Liver (tissue), 9 donors: ENCODE measurements around the gene BST1. TPM values are rescaled to one million over a fixed set of nuclear protein-coding genes. Genes with fewer than 3 reads are reported as not detected.
"Not testable (repeated sequence)": the region's sequence is repeated elsewhere in the genome, so short reads cannot be mapped to it uniquely, and the experiment has no call there.

Source experiments
- DNase-seq: peaks from one replicate; pipeline ENCODE4 v3.0.0-alpha.2; 2017; ENCODE audit warnings: low spot score
- H3K27ac ChIP-seq, 2 donors: one replicate each; pipeline ENCODE4 v1.7.0; 2013; ENCODE audit warnings: inconsistent platforms in 2 of 2, low read length in 2 of 2, control low read depth in 1 of 2, low read depth in 1 of 2, mild to moderate bottlenecking in 1 of 2
- H3K27me3 ChIP-seq, 4 donors: one replicate each; pipeline versions ENCODE4 v1.6.1 to v1.7.0; 2013; ENCODE audit warnings: low read length in 3 of 4, inconsistent platforms in 1 of 4, mild to moderate bottlenecking in 1 of 4, moderate library complexity in 1 of 4; ENCODE audit not compliant: control insufficient read depth in 4 of 4, insufficient read depth in 4 of 4
- H3K36me3 ChIP-seq, 4 donors: one replicate each; pipeline versions ENCODE4 v1.6.1 to v1.7.0; 2013; ENCODE audit warnings: low read length in 3 of 4, mild to moderate bottlenecking in 3 of 4, low read depth in 1 of 4, moderate library complexity in 1 of 4; ENCODE audit not compliant: control insufficient read depth in 4 of 4, insufficient read depth in 3 of 4
- H3K4me1 ChIP-seq, 4 donors: one replicate each; pipeline versions ENCODE4 v1.6.1 to v1.7.0; 2013; ENCODE audit warnings: low read length in 3 of 4, mild to moderate bottlenecking in 3 of 4, moderate library complexity in 1 of 4; ENCODE audit not compliant: control insufficient read depth in 4 of 4, insufficient read depth in 4 of 4
- H3K4me3 ChIP-seq, 3 donors: one replicate each; pipeline versions ENCODE4 v1.6.1 to v1.7.0; 2013; ENCODE audit warnings: low read length in 3 of 3, control low read depth in 1 of 3, low read depth in 1 of 3, mild to moderate bottlenecking in 1 of 3
- H3K9ac ChIP-seq, 2 donors: one replicate each; pipeline ENCODE4 v1.7.0; 2013; ENCODE audit warnings: low read length in 2 of 2, mild to moderate bottlenecking in 2 of 2, moderate library complexity in 2 of 2, control low read depth in 1 of 2, low read depth in 1 of 2
- H3K9me3 ChIP-seq, 4 donors: one replicate each; pipeline versions ENCODE4 v1.6.1 to v1.7.0; 2013; ENCODE audit warnings: low read length in 3 of 4; ENCODE audit not compliant: control insufficient read depth in 4 of 4
- EGR1 ChIP-seq, 2 donors: IDR thresholded peaks; 2 replicates each; pipeline ENCODE4 v1.6.1; 2016 to 2018; ENCODE audit warnings: antibody characterized with exemption in 2 of 2, low read depth in 2 of 2
- FOXA1 ChIP-seq: IDR thresholded peaks from 2 replicates; pipeline ENCODE4 v1.6.1; 2016; ENCODE audit warnings: antibody characterized with exemption
- FOXA2 ChIP-seq: IDR thresholded peaks from 2 replicates; pipeline ENCODE4 v1.6.1; 2016; ENCODE audit warnings: antibody characterized with exemption
- HNF4A ChIP-seq, 2 donors: conservative IDR thresholded peaks; 2 replicates each; pipeline ENCODE4 v1.6.1; 2016; ENCODE audit warnings: antibody characterized with exemption in 2 of 2, mild to moderate bottlenecking in 2 of 2
- HNF4G ChIP-seq: IDR thresholded peaks from 2 replicates; pipeline ENCODE4 v1.6.1; 2016; ENCODE audit warnings: antibody characterized with exemption
- JUND ChIP-seq, 2 donors: IDR thresholded peaks; 2 replicates each; pipeline ENCODE4 v1.6.1; 2016; ENCODE audit warnings: antibody characterized with exemption in 2 of 2
- NR2F2 ChIP-seq: IDR thresholded peaks from 2 replicates; pipeline ENCODE4 v1.6.1; 2016; ENCODE audit warnings: antibody characterized with exemption
- RAD21 ChIP-seq, 2 donors: IDR thresholded peaks; 2 replicates each; pipeline ENCODE4 v1.6.1; 2016; ENCODE audit warnings: antibody characterized with exemption in 2 of 2, mild to moderate bottlenecking in 2 of 2
- RXRA ChIP-seq, 2 donors: IDR thresholded peaks; 2 replicates each; pipeline ENCODE4 v1.6.1; 2017 to 2018; ENCODE audit warnings: antibody characterized with exemption in 2 of 2, mild to moderate bottlenecking in 1 of 2
- TAF1 ChIP-seq: conservative IDR thresholded peaks from 2 replicates; pipeline ENCODE4 v1.6.1; 2016; ENCODE audit warnings: antibody characterized with exemption, mild to moderate bottlenecking
- YY1 ChIP-seq: IDR thresholded peaks from 2 replicates; pipeline ENCODE4 v1.6.1; 2016; ENCODE audit warnings: antibody characterized with exemption, mild to moderate bottlenecking
- WGBS: extraction: QIAGEN DNeasy Blood & Tissue Kit; methylation state at CpG from one replicate; pipeline ENCODE4 v1.1.7; 2013; 5-methylcytosine and 5-hydroxymethylcytosine counted together
- polyA plus RNA-seq, 2 donors: library from polyadenylated mRNA; stranded (reverse) in 1 of 2; unstranded in 1 of 2; fragments of 200-250 nt in 1 of 2; fragments of >200 nt in 1 of 2; fragmentation: Nextera tagmentation in 1 of 2; extraction: Ambion mirVana in 1 of 2; gene quantifications; one replicate each; pipeline versions ENCODE4 v1.2.1 to v1.2.3, GENCODE V29; 2013 to 2015
- total RNA-seq, 2 donors: library from RNA; depleted of rRNA; stranded (reverse); fragments of >200 nt; gene quantifications; one replicate each; pipeline ENCODE4 v1.2.3, GENCODE V29; 2014
- TF ChIP-seq, protein P1 (sequence below): IDR thresholded peaks from 2 replicates; pipeline ENCODE4 v1.6.1; 2016; ENCODE audit warnings: antibody characterized with exemption
- TF ChIP-seq, protein P2 (sequence below): IDR thresholded peaks from 2 replicates; pipeline ENCODE4 v1.6.1; 2016; ENCODE audit warnings: antibody characterized with exemption
- TF ChIP-seq, protein P3 (sequence below): IDR thresholded peaks from 2 replicates; pipeline ENCODE4 v1.6.1; 2016; ENCODE audit warnings: antibody characterized with exemption
- TF ChIP-seq, protein P4 (sequence below): fragments of 150-350 bp; IDR thresholded peaks from 2 replicates; pipeline ENCODE4 v1.5.1; 2017; ENCODE audit warnings: improper control_type of control experiment, low read depth, low read length; ENCODE audit not compliant: missing input control
- TF ChIP-seq, protein P5 (sequence below): IDR thresholded peaks from 2 replicates; pipeline ENCODE4 v1.6.1; 2016; ENCODE audit warnings: antibody characterized with exemption, mild to moderate bottlenecking
- donor health status: healthy.
- donor health status: healthy.
- donor health status: healthy.
- donor health status: healthy.
- donor health status: healthy.

Gene BST1
- total and polyA plus RNA-seq, 4 donors = 3.7 to 13.2 (median 9.9) TPM

DNA sequence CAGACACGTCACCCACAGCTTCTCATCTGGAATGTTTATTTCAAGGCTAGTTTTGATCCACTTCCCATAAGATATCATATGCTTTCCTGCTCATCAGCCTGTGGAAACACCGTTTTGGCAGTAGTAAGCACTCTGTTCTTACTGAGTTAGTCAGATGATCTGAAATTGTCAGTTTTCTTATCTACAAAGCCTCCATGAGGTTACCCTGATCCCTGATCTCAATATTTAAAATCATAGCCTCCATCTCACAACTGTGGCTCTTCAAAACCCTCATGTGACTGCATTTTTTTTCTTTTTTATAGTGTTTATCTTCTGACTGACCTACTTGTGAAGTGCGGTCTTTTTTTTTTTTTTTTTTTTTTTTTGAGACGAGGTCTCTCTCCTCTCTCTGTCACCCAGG lies 22.7 kb downstream of the BST1 start (continued):
- no peak for TF ChIP-seq RXRA (IDR thresholded peaks at IDR 0.05)

DNA sequence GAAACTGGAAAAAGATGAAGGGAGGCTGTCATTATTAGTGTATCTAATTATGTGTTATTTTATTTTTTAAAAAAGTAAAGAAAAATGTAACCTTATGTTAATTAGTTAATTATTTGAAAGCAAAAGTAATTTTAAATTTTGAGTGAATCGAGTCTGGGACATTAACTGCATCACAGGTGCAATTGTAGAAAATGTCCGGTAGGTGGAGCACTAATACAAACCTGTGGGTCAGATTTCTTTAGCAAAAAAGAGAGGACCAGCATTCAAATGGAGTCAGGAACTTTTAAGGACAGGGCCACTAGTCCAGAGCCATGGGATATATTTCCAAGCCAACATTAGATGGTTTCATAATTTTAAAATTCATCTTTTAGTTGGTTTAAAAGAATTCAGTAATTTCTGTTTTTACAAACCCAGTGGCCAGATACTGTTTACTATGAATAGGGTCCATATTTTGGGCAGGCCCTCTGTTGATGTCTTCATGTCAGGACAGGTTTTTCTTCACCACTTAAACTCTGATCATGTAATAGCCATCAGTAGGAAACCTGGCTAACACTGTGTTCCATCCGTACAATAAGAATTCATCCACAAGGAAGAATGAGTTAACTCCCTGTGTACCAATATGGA lies 27.2 kb downstream of the BST1 start:
- no peak overlapping the region for H3K4me3 ChIP-seq
- H3K9me3 ChIP-seq = no peaks in the 10 kb centered on the region
- peak overlapping the region in 1 of 2 donors; percentile 64 for H3K9ac ChIP-seq
- no peaks in the 10 kb centered on the region for H3K27me3 ChIP-seq
- no peak for DNase-seq
- H3K4me1 ChIP-seq = no peaks in the 10 kb centered on the region
- WGBS = 16% methylated on average over 3 of the region's 3 CpGs
- H3K27ac ChIP-seq = no peak overlapping the region
- H3K36me3 ChIP-seq = no peaks in the 10 kb centered on the region
- TF ChIP-seq HNF4A (conservative IDR thresholded peaks at IDR 0.05) = no peak
- TF ChIP-seq FOXA1 = no peak
- no peak for TF ChIP-seq FOXA2
- peak; percentile 92 for TF ChIP-seq RAD21 (IDR thresholded peaks at IDR 0.05)
- peak; percentile 25 for TF ChIP-seq YY1
- TF ChIP-seq TAF1 = no peak
- no peak for TF ChIP-seq EGR1 (IDR thresholded peaks at IDR 0.05; ENCODE audit: low read depth in 2 of 2)
- no peak for TF ChIP-seq JUND (IDR thresholded peaks at IDR 0.05)
- TF ChIP-seq, protein P1, sequence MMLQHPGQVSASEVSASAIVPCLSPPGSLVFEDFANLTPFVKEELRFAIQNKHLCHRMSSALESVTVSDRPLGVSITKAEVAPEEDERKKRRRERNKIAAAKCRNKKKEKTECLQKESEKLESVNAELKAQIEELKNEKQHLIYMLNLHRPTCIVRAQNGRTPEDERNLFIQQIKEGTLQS = no peak
- TF ChIP-seq, protein P2, sequence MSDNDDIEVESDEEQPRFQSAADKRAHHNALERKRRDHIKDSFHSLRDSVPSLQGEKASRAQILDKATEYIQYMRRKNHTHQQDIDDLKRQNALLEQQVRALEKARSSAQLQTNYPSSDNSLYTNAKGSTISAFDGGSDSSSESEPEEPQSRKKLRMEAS = no peak
- TF ChIP-seq, protein P3, sequence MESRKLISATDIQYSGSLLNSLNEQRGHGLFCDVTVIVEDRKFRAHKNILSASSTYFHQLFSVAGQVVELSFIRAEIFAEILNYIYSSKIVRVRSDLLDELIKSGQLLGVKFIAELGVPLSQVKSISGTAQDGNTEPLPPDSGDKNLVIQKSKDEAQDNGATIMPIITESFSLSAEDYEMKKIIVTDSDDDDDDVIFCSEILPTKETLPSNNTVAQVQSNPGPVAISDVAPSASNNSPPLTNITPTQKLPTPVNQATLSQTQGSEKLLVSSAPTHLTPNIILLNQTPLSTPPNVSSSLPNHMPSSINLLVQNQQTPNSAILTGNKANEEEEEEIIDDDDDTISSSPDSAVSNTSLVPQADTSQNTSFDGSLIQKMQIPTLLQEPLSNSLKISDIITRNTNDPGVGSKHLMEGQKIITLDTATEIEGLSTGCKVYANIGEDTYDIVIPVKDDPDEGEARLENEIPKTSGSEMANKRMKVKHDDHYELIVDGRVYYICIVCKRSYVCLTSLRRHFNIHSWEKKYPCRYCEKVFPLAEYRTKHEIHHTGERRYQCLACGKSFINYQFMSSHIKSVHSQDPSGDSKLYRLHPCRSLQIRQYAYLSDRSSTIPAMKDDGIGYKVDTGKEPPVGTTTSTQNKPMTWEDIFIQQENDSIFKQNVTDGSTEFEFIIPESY = no peak
- peak in 1 of 2 donors; percentile 10 for TF ChIP-seq RXRA (IDR thresholded peaks at IDR 0.05)
- no peak for TF ChIP-seq NR2F2
- TF ChIP-seq, protein P4, sequence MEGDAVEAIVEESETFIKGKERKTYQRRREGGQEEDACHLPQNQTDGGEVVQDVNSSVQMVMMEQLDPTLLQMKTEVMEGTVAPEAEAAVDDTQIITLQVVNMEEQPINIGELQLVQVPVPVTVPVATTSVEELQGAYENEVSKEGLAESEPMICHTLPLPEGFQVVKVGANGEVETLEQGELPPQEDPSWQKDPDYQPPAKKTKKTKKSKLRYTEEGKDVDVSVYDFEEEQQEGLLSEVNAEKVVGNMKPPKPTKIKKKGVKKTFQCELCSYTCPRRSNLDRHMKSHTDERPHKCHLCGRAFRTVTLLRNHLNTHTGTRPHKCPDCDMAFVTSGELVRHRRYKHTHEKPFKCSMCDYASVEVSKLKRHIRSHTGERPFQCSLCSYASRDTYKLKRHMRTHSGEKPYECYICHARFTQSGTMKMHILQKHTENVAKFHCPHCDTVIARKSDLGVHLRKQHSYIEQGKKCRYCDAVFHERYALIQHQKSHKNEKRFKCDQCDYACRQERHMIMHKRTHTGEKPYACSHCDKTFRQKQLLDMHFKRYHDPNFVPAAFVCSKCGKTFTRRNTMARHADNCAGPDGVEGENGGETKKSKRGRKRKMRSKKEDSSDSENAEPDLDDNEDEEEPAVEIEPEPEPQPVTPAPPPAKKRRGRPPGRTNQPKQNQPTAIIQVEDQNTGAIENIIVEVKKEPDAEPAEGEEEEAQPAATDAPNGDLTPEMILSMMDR = peak; percentile 93
- no peak for TF ChIP-seq HNF4G
- TF ChIP-seq, protein P5, sequence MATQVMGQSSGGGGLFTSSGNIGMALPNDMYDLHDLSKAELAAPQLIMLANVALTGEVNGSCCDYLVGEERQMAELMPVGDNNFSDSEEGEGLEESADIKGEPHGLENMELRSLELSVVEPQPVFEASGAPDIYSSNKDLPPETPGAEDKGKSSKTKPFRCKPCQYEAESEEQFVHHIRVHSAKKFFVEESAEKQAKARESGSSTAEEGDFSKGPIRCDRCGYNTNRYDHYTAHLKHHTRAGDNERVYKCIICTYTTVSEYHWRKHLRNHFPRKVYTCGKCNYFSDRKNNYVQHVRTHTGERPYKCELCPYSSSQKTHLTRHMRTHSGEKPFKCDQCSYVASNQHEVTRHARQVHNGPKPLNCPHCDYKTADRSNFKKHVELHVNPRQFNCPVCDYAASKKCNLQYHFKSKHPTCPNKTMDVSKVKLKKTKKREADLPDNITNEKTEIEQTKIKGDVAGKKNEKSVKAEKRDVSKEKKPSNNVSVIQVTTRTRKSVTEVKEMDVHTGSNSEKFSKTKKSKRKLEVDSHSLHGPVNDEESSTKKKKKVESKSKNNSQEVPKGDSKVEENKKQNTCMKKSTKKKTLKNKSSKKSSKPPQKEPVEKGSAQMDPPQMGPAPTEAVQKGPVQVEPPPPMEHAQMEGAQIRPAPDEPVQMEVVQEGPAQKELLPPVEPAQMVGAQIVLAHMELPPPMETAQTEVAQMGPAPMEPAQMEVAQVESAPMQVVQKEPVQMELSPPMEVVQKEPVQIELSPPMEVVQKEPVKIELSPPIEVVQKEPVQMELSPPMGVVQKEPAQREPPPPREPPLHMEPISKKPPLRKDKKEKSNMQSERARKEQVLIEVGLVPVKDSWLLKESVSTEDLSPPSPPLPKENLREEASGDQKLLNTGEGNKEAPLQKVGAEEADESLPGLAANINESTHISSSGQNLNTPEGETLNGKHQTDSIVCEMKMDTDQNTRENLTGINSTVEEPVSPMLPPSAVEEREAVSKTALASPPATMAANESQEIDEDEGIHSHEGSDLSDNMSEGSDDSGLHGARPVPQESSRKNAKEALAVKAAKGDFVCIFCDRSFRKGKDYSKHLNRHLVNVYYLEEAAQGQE = no peak

DNA sequence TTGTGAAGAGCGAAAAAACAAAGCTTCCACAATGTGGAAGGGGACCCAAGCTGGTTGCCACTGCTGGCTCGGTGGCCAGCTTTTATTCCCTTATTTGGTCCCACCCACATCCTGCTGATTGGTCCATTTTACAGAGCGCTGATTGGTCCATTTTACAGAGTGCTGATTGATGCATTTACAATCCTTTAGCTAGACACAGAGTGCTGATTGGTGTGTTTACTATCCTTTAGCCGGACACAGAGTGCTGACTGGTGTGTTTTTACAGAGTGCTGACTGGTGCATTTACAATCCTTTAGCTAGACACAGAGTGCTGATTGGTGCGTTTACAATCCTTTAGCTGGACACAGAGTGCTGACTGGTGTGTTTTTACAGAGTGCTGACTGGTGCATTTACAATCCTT lies 30.2 kb downstream of the BST1 start:
- H3K36me3 ChIP-seq, H3K4me1 ChIP-seq, DNase-seq, H3K27me3 ChIP-seq, H3K9ac ChIP-seq, H3K4me3 ChIP-seq, H3K9me3 ChIP-seq, H3K27ac ChIP-seq: not testable (repeated sequence)
- WGBS = 78% methylated on average over 5 of the region's 5 CpGs
